ENCODE data around the gene HOXA9. TPM values are rescaled to one million over a fixed set of nuclear protein-coding genes. Genes with fewer than 3 reads are reported as not detected.

HOXA9 gene
- total and polyA plus RNA-seq, 2 of the 8 experiments (the other 6 are each of a cell fraction or from before 2014, with no cell fraction given) = not detected

DNA sequence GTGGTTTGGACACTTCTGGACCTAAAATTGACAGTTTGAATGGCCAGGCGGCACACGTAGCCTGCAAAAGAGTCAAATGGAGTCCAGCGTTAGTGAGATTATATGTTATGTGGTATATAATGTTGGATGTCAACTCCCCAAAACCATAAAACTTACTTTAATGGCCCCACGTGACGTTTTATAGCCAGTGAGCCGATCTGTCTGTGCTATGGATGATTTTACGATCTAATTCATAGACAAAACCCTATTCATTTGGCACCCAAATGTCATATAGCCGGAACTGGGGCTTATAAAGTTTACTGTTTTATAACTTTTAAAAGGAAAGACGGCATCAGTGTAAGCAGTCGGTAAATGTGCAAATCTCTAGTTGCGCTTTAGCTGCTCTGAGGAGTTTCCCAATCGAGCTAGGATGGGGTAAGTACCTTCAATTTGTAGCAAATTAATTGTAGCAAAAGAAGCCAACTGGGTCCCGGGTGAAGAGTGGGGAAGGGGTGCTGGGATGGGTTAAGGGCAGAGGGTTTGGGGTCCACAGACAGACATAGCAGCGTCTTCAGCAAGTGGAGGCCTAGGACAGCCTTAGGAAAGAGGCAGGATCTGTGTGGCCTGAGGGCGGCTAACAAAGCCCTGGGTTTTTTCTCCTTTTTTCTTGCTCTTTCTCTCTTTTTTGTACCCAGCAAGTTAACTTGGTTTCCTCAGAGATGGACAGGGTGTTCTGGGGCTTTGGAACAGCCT lies 25.0 kb downstream of the HOXA9 start:
- Histone ChIP-seq H4K8ac (ENCODE audit: extremely low read depth, insufficient read depth, low read length) (no peak overlapping the region; the same call in 1 of the 2 replicates), H2BK15ac (ENCODE audit: low read length) (no peak overlapping the region), H2BK12ac (ENCODE audit: low read depth, low read length) (no peak overlapping the region), H2BK120ac (replicated peaks; ENCODE audit: low read depth, low read length) (no peak overlapping the region), H3K56ac (replicated peaks; ENCODE audit: insufficient read length, low read depth, low read length) (no peak overlapping the region), H3K4ac (replicated peaks; ENCODE audit: insufficient read length, low read depth, low read length) (no peak overlapping the region), H2BK5ac (ENCODE audit: low read depth, low read length) (no peak overlapping the region), H3K79me2 (ENCODE audit: control insufficient read depth in 1 of 2, insufficient read depth in 2 of 2, low read length in 2 of 2) (no peaks in the 10 kb centered on the region), H3K27me3 (replicated peaks in 1 of 4; ENCODE audit: control insufficient read depth in 3 of 4, extremely low read depth in 1 of 4, insufficient read depth in 3 of 4, low read length in 3 of 4) (peaks cover 97 to 100% (median 99%) of the 10 kb centered on the region in 4 experiments), H3K14ac (ENCODE audit: insufficient read length) (no peak overlapping the region), H2AFZ (ENCODE audit: low read length) (no peak overlapping the region), H4K5ac (ENCODE audit: insufficient read length, low read depth, low read length) (no peak overlapping the region), H4K20me1 (replicated peaks in 1 of 2; ENCODE audit: control insufficient read depth in 1 of 2, insufficient read depth in 2 of 2, low read length in 2 of 2) (peaks cover 16 to 22% of the 10 kb centered on the region in 2 experiments), H2BK20ac (ENCODE audit: low read length) (no peak overlapping the region), H2AK5ac (ENCODE audit: low read depth, low read length) (no peak overlapping the region), H3K4me3 (ENCODE audit: extremely low read depth in 1 of 4, insufficient read depth in 2 of 4, low read depth in 3 of 4, low read length in 4 of 4) (peak overlapping the region in 1 of 4 experiments; percentile 47; a peak in 1 of 8 replicates), H4K91ac (replicated peaks; ENCODE audit: insufficient read length, low read length) (no peak overlapping the region), H3K18ac (ENCODE audit: extremely low read depth, low read length) (no peak overlapping the region), H3K23ac (ENCODE audit: insufficient read length) (no peak overlapping the region), H3K36me3 (ENCODE audit: control insufficient read depth in 2 of 4, insufficient read depth in 4 of 4, low read length in 3 of 4) (peaks cover 0 to 6% (median 0%) of the 10 kb centered on the region in 4 experiments; a peak in 1 of 8 replicates), H3K4me2 (ENCODE audit: insufficient read depth in 1 of 2, low read depth in 2 of 2, low read length in 2 of 2) (no peak overlapping the region), H3K9me3 (ENCODE audit: insufficient read depth in 2 of 2, low read depth in 1 of 2, low read length in 1 of 2) (no peaks in the 10 kb centered on the region), H3K4me1 (replicated peaks in 1 of 4; ENCODE audit: control insufficient read depth in 3 of 4, insufficient read depth in 4 of 4, low read length in 3 of 4) (peaks cover 0 to 6% (median 3%) of the 10 kb centered on the region in 4 experiments; a peak in 4 of 7 replicates), H3K27ac (ENCODE audit: low read depth, low read length) (no peak overlapping the region), H3K9ac (replicated peaks in 1 of 4; ENCODE audit: extremely low read depth in 1 of 4, low read depth in 3 of 4, low read length in 3 of 4) (no peak overlapping the region), H3K23me2 (ENCODE audit: low read depth, low read length) (peaks cover 9% of the 10 kb centered on the region), H3K79me1 (ENCODE audit: low read depth, low read length) (no peaks in the 10 kb centered on the region)
- ChIA-PET CTCF (ENCODE audit: partially characterized antibody) (interaction anchor here (0.9 to 12.5 kb wide), 11 partner anchors 10 to 1245 kb away, joined by 3 to 123 read pairs (median 4); partner anchors contain the start of gene HOXA1), POLR2A (ENCODE audit: partially characterized antibody) (no interaction called here)
- peak in 1 of 2 experiments; percentile 32 for DNase-seq (ENCODE audit: low read depth in 1 of 2, low spot score in 2 of 2)
- TF ChIP-seq EZH2 (IDR thresholded peaks at IDR 0.05; ENCODE audit: low read depth, low read length, severe bottlenecking) = peak; percentile 80
- TF ChIP-seq SRF (IDR thresholded peaks at IDR 0.05; ENCODE audit: low read depth, low read length) = no peak
- TF ChIP-seq TAF1 (IDR thresholded peaks at IDR 0.05; ENCODE audit: low read depth, low read length) = no peak
- peak; percentile 70 for TF ChIP-seq SUZ12 (IDR thresholded peaks at IDR 0.05; ENCODE audit: low read length)
- no peak for TF ChIP-seq BRCA1 (IDR thresholded peaks at IDR 0.05; ENCODE audit: low read depth, low read length)
- no peak for FAIRE-seq
- WGBS, 2 experiments (ENCODE audit: extremely low coverage in 1 of 2, insufficient coverage in 1 of 2, insufficient read length in 1 of 2, insufficient replicate concordance in 2 of 2, low coverage in 1 of 2, low lambda C conversion rate in 2 of 2, missing lambda C conversion rate in 1 of 2) = 28% methylated on average over 15 of the region's 15 CpGs; no CpG with 5 or more reads in 1 of the 2 experiments

All from H1 (cell line).